ENCODE data around the gene ALDH5A1. TPM values are rescaled to one million over a fixed set of nuclear protein-coding genes. Genes with fewer than 3 reads are reported as not detected.

Gene ALDH5A1
- polyA plus RNA-seq, 1 experiment, result 0.64 TPM

GRCh38 chr6:24524329-24524728, 29.6 kb downstream of the ALDH5A1 start:
- H3K27me3 ChIP-seq (ENCODE audit: control insufficient read depth, insufficient read depth, low read length), result no peaks in the 10 kb centered on the region
- CTCF ChIA-PET, result interaction anchor here (1.0 to 1.4 kb wide), 2 partner anchors 15 to 243 kb away, joined by 4 read pairs; no protein-coding TSS in a partner anchor
- no peak for TF ChIP-seq CTCF (IDR thresholded peaks at IDR 0.05; ENCODE audit: insufficient read depth, low read depth, low read length)
- no peak overlapping the region for H3K4me3 ChIP-seq (ENCODE audit: low read depth, low read length)
- no peaks in the 10 kb centered on the region for H3K36me3 ChIP-seq (ENCODE audit: control insufficient read depth, insufficient read depth, low read length)
- POLR2A ChIA-PET, result no interaction called here
- no peak for DNase-seq (ENCODE audit: low read depth)

GRCh38 chr6:24524805-24525204, 30.0 kb downstream of the ALDH5A1 start:
- DNase-seq (ENCODE audit: low read depth), result no peak
- Histone ChIP-seq H3K27me3 (ENCODE audit: control insufficient read depth, insufficient read depth, low read length) (no peaks in the 10 kb centered on the region), H3K4me3 (ENCODE audit: low read depth, low read length) (no peak overlapping the region), H3K36me3 (ENCODE audit: control insufficient read depth, insufficient read depth, low read length) (no peaks in the 10 kb centered on the region)
- TF ChIP-seq CTCF (IDR thresholded peaks at IDR 0.05; ENCODE audit: insufficient read depth, low read depth, low read length), result peak; percentile 61
- ChIA-PET POLR2A (no interaction called here), CTCF (interaction anchor here (1.0 to 1.4 kb wide), 3 partner anchors 10 to 243 kb away, joined by 3 to 4 read pairs (median 4); no protein-coding TSS in a partner anchor)

- Histone ChIP-seq H3K4me3 (ENCODE audit: low read depth, low read length) (no peak overlapping the region), H3K27me3 (ENCODE audit: control insufficient read depth, insufficient read depth, low read length) (no peaks in the 10 kb centered on the region), H3K36me3 (ENCODE audit: control insufficient read depth, insufficient read depth, low read length) (no peaks in the 10 kb centered on the region)
- CTCF ChIA-PET, result no interaction called here
- DNase-seq (ENCODE audit: low read depth), result no peak
- TF ChIP-seq CTCF (IDR thresholded peaks at IDR 0.05; ENCODE audit: insufficient read depth, low read depth, low read length), result no peak
- POLR2A ChIA-PET, result no interaction called here
These were observed 35.2 kb downstream of the ALDH5A1 start for GRCh38 chr6:24529985-24530384.

GRCh38 chr6:24534329-24534728, 39.6 kb downstream of the ALDH5A1 start:
- H3K36me3 ChIP-seq (ENCODE audit: control insufficient read depth, insufficient read depth, low read length), result no peaks in the 10 kb centered on the region
- no peak for DNase-seq (ENCODE audit: low read depth)
- TF ChIP-seq CTCF (IDR thresholded peaks at IDR 0.05; ENCODE audit: insufficient read depth, low read depth, low read length), result no peak
- ChIA-PET POLR2A (no interaction called here), CTCF (interaction anchor here (0.8 to 1.7 kb wide), 2 partner anchors 15 to 50 kb away, joined by 3 read pairs; no protein-coding TSS in a partner anchor)
- no peak overlapping the region for H3K4me3 ChIP-seq (ENCODE audit: low read depth, low read length)
- no peaks in the 10 kb centered on the region for H3K27me3 ChIP-seq (ENCODE audit: control insufficient read depth, insufficient read depth, low read length)

- POLR2A ChIA-PET, result interaction anchor here (0.7 kb wide), 1 partner anchor 10 kb away, joined by 3 read pairs; no protein-coding TSS in a partner anchor
- CTCF ChIA-PET, result interaction anchor here (0.7 to 1.7 kb wide), 2 partner anchors 10 to 14 kb away, joined by 3 read pairs; no protein-coding TSS in a partner anchor
- TF ChIP-seq CTCF (IDR thresholded peaks at IDR 0.05; ENCODE audit: insufficient read depth, low read depth, low read length), result no peak
These were observed 40.4 kb downstream of the ALDH5A1 start for GRCh38 chr6:24535210-24535609.

More at GRCh38 chr6:24535210-24535609, 40.4 kb downstream of the ALDH5A1 start:
- no peak for DNase-seq (ENCODE audit: low read depth)
- Histone ChIP-seq H3K27me3 (ENCODE audit: control insufficient read depth, insufficient read depth, low read length) (no peaks in the 10 kb centered on the region), H3K36me3 (ENCODE audit: control insufficient read depth, insufficient read depth, low read length) (no peaks in the 10 kb centered on the region), H3K4me3 (ENCODE audit: low read depth, low read length) (no peak overlapping the region)

All from BJ (cell line).